ENCODE data around the gene PRDX5.

PRDX5 gene

GRCh38 chr11:64327993-64328392 is 10.1 kb downstream of the PRDX5 start:
- no peak for DNase-seq

- no peak for DNase-seq
Measured at GRCh38 chr11:64330888-64331287, 13.0 kb downstream of the PRDX5 start.

GRCh38 chr11:64331569-64332371 is 13.8 kb downstream of the PRDX5 start:
- no peak for DNase-seq

- no peak for DNase-seq
Measured at GRCh38 chr11:64333556-64333955, 15.6 kb downstream of the PRDX5 start.

- DNase-seq: no peak
Measured at GRCh38 chr11:64334764-64335735, 17.1 kb downstream of the PRDX5 start.

GRCh38 chr11:64337538-64338249 is 19.8 kb downstream of the PRDX5 start:
- DNase-seq: no peak

- no peak for DNase-seq
Measured at GRCh38 chr11:64338716-64339115, 20.8 kb downstream of the PRDX5 start.

GRCh38 chr11:64339286-64339685 is 21.4 kb downstream of the PRDX5 start:
- no peak for DNase-seq

GRCh38 chr11:64339754-64340408 is 22.0 kb downstream of the PRDX5 start, which contains the start of gene CCDC88B:
Gene CCDC88B, plus strand, starts transcription at chr11:64340204. Its CDS starts 63 bp downstream, at chr11:64340267.
- DNase-seq: no peak

GRCh38 chr11:64340671-64341335 is 22.9 kb downstream of the PRDX5 start:
- no peak for DNase-seq

- DNase-seq: no peak
Measured at GRCh38 chr11:64341429-64341828, 23.5 kb downstream of the PRDX5 start.

GRCh38 chr11:64341851-64342791 is 24.2 kb downstream of the PRDX5 start:
- peak; percentile 67 for DNase-seq

GRCh38 chr11:64342869-64343745 is 25.2 kb downstream of the PRDX5 start:
- DNase-seq: no peak

- DNase-seq: no peak
Measured at GRCh38 chr11:64343767-64344559, 26.0 kb downstream of the PRDX5 start.

- DNase-seq: no peak
Measured at GRCh38 chr11:64344787-64345186, 26.9 kb downstream of the PRDX5 start.

GRCh38 chr11:64347193-64347867 is 29.4 kb downstream of the PRDX5 start:
- no peak for DNase-seq

GRCh38 chr11:64348383-64349024 is 30.6 kb downstream of the PRDX5 start:
- DNase-seq: no peak

- DNase-seq: no peak
Measured at GRCh38 chr11:64349025-64349387, 31.1 kb downstream of the PRDX5 start.
